Left kidney (tissue), 8 donors: Measurements from ENCODE around the gene NDUFA13. TPM values are rescaled to one million over a fixed set of nuclear protein-coding genes. Genes with fewer than 3 reads are reported as not detected.
A peak's percentile ranks its signal among the peaks of the same experiment; 100 is the strongest.
"Not testable (repeated sequence)": the region's sequence is repeated elsewhere in the genome, so short reads cannot be mapped to it uniquely, and the experiment has no call there.

Experiments used
- DNase-seq: peaks from one replicate; pipeline ENCODE4 v3.0.0-alpha.2; 2013
- long read RNA-seq, 8 donors: transcript quantifications; one replicate each; lab custom pipeline, GENCODE V29; 2026
- polyA plus RNA-seq: library from polyadenylated mRNA; unstranded; fragments of 120-200 nt; gene quantifications from one replicate; pipeline ENCODE4 v1.2.1, GENCODE V29; 2013; ENCODE audit not compliant: insufficient read length

NDUFA13 gene
- polyA plus RNA-seq: 225 TPM
- long read RNA-seq, donor 1, transcript NDUFA13-204 (5 exons, 991 nt): major isoform, 419 of 450 reads
- long read RNA-seq, donor 1, transcript NDUFA13-205 (3 exons, 593 nt): minor isoform, 5 of 450 reads
- long read RNA-seq, donor 1, partial matches to known transcripts: 19 of 450 reads
- long read RNA-seq, donor 1, other reads (novel, unspliced or antisense): 0 of 450 reads
- long read RNA-seq, donor 2, transcript NDUFA13-204 (5 exons, 991 nt): major isoform, 312 of 324 reads
- long read RNA-seq, donor 2, transcript NDUFA13-201 (4 exons, 576 nt): minor isoform, 5 of 324 reads
- long read RNA-seq, donor 2, partial matches to known transcripts: 0 of 324 reads
- long read RNA-seq, donor 2, other reads (novel, unspliced or antisense): 0 of 324 reads
- long read RNA-seq, donor 3, transcript NDUFA13-204 (5 exons, 991 nt): major isoform, 342 of 349 reads
- long read RNA-seq, donor 3, partial matches to known transcripts: 0 of 349 reads
- long read RNA-seq, donor 3, other reads (novel, unspliced or antisense): 0 of 349 reads
- long read RNA-seq, donor 4, transcript NDUFA13-204 (5 exons, 991 nt): major isoform, 88 of 88 reads
- long read RNA-seq, donor 4, partial matches to known transcripts: 0 of 88 reads
- long read RNA-seq, donor 4, other reads (novel, unspliced or antisense): 0 of 88 reads
- long read RNA-seq, donor 5, transcript NDUFA13-201 (4 exons, 576 nt): minor isoform, 5 of 901 reads
- long read RNA-seq, donor 5, transcript NDUFA13-205 (3 exons, 593 nt): minor isoform, 5 of 901 reads
- long read RNA-seq, donor 5, transcript NDUFA13-204 (5 exons, 991 nt): major isoform, 860 of 901 reads
- long read RNA-seq, donor 5, partial matches to known transcripts: 28 of 901 reads
- long read RNA-seq, donor 5, other reads (novel, unspliced or antisense): 0 of 901 reads
- long read RNA-seq, donor 6, transcript NDUFA13-204 (5 exons, 991 nt): major isoform, 439 of 482 reads
- long read RNA-seq, donor 6, transcript NDUFA13-201 (4 exons, 576 nt): minor isoform, 7 of 482 reads
- long read RNA-seq, donor 6, transcript NDUFA13-205 (3 exons, 593 nt): minor isoform, 5 of 482 reads
- long read RNA-seq, donor 6, partial matches to known transcripts: 29 of 482 reads
- long read RNA-seq, donor 6, other reads (novel, unspliced or antisense): 0 of 482 reads
- long read RNA-seq, donor 7, transcript NDUFA13-204 (5 exons, 991 nt): major isoform, 574 of 581 reads
- long read RNA-seq, donor 7, partial matches to known transcripts: 0 of 581 reads
- long read RNA-seq, donor 7, other reads (novel, unspliced or antisense): 0 of 581 reads
- long read RNA-seq, donor 8, transcript NDUFA13-204 (5 exons, 991 nt): major isoform, 130 of 134 reads
- long read RNA-seq, donor 8, partial matches to known transcripts: 0 of 134 reads
- long read RNA-seq, donor 8, other reads (novel, unspliced or antisense): 0 of 134 reads

DNA sequence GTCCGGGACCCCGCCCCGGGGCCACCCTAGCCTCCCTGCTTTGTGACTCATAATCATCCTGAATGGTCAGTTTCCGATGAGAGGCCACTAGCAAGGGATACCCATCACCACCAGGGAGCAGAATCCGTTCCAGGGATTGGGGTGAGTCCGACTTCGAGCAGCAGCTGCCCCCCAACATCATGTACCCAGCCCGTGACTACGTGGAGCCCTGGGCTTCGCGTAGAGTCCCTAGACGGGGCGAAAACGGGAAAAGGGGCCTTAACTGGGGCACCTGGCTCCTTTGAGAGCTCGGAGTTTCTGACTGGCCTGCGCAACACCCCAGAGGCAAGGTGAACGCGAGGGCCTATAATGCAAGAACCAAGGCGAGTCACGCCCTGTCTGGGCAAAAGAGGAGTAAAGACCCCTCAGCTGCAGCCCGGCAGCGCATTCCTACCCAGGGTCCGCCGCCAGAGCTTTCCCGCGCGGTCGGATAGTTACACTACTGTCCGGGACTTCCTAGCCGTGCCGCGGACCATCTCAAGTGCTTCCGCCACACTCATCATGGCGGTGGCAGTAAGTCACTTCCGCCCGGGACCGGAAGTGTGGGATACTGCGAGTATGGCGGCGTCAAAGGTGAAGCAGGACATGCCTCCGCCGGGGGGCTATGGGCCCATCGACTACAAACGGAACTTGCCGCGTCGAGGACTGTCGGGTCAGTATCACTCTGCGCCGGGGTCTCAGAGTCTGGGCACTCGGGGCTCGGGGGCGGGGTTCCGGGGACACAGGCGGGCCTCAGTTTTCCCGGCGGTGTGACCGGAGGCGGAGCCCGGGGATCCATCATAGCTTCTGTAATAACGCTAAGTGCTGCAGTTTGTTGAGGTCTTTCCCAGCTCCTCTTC is at the start of gene NDUFA13:
Gene NDUFA13 (plus strand): TSS at position 584 of the 878 bp plus-strand sequence. CDS start 14 bp downstream, at position 598.
- DNase-seq: peak; percentile 97

- DNase-seq: no peak
These were observed 47.5 kb upstream of the NDUFA13 start for GRCh38 chr19:19468424-19469050.

DNA sequence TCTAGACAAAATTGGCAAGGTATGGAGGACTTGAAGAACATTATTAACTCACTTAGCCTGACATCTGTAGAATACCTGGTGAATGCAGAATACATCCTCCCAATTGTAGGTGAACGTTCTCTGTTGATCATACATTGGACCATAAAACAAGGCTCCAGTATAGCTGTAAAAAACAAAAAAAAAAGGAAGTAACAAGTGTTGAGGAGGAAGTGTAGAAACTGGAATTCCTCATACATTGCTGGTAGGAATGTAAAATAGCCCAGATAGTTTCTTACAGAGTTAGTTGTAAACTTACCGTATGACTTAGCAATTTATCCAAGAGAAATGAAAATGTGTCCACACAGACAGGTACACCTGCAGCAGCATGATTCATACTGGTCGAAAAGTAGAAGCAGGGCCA is 45.4 kb upstream of the NDUFA13 start:
- no peak for DNase-seq

- DNase-seq: no peak
These were observed 44.3 kb upstream of the NDUFA13 start for GRCh38 chr19:19471682-19472081.

DNA sequence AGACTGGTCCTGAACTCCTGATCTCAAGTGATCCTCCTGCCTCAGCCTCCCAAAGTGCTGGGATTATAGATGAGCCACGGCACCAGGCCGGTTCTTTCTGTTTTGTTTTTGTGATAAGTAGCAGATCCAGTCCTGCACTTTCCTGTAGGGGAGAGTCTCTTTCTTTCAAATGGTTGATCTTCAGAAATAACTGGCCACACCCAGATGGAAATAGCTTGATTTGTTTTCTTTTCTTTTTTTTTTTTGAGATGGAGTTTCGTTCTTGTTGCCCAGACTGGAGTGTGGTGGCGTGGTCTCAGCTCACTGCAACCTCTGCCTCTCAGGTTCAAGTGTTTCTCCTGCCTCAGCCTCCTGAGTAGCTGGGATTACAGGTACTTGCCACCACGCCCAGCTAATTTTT is 43.9 kb upstream of the NDUFA13 start:
- not testable (repeated sequence) for DNase-seq

GRCh38 chr19:19475015-19475765 is 40.8 kb upstream of the NDUFA13 start:
- no peak for DNase-seq

- no peak for DNase-seq
These were observed 39.9 kb upstream of the NDUFA13 start for GRCh38 chr19:19475849-19476828.

GRCh38 chr19:19477705-19478383 is 38.2 kb upstream of the NDUFA13 start:
- DNase-seq: no peak

DNA sequence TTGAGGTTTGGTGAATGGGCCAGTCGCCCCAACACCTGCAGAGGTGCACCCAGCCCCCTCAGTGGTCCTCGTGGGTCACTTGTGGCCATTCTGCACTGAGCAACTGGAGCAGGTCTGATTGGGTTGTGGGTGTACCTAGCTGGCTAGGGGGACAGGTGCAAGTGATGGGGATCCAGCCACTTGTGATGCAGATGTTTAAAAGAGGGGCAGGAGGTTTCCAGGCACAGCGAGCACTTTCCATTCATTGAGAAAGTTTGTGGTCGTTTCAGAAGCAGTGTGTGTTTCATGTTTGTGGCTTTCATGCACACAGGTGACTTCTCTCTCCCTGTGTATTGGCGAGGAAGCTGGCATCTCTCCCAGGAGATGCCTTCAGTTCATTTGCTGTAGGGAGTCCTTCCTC is 35.3 kb upstream of the NDUFA13 start:
- DNase-seq: no peak

DNA sequence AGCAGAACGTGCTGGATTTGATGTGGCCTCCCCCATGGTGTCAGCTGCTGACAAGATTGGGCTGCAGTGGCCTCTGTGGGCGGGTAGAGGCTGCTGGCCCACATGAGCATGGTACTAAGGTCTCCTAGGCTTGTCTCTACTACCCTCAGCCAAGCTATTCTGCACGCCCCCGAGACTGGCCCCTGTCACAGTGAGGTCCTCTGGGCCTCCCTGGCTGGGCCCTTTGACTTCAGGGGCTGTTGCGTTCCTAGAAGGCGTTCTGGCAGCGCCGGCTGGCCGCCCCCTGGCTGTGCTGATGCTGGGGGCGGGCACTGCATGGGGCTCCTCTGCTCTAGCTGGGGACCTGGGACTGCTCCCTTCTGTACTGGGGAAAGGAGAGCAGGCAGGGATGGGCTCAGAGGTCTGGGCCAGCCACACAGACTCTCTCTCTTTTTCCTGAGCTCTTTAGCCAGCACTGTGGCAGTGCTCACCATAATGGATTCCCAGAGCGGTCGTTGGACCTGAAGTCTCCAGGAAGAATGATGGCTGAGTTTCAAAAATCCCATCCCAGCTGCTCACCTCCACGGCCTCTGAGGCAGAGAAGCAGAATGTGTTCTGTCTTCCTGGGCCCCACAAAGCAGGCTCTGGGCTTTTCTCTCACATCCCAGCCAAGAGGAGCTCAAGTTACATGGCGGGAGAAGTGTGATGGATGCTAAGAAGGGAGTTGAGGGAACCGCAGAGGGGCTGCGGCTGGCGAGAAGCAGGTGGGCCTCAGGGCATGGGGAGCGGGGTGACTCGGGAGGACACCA is 33.0 kb upstream of the NDUFA13 start:
- no peak for DNase-seq

DNA sequence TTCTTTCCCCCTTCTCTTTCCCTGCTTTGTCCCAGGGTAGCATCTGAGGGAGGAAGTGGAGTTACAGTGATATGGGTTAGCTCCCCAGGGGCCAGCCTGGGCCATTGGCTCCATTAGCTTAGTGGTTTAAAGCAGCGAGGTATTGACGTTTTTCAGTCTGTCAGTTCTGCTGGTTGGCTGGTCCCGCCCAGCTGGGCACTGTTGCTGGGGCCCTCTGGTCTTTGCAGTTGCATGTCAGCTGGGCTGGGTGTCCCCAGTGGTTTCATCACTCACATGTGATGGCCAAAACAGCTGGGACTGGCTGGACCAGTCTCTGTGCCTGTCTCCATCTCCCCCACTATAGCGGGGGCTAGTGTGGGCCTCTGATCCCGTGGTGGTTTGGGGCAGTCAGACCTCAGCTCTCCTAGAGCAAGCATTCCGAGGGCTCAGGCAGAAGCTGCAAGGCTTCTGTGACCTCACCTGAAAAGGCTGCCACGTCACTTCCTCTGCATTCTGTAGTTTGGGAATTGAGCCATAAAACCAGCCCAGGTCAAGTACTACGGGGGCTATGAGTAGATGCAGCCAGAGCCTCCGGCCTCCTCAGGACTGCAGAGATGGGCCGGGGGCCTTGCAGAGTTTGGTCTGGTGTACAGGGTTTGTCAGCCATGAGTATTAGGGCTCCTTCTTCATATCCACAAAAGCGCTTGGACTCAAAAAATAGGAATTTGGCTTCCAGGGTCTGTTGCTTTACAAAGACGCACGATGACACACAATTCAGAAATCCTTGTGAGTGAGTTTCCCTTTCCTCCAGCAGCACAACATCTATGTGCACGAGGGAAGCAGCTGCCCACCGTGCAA is 30.6 kb upstream of the NDUFA13 start:
- no peak for DNase-seq

DNA sequence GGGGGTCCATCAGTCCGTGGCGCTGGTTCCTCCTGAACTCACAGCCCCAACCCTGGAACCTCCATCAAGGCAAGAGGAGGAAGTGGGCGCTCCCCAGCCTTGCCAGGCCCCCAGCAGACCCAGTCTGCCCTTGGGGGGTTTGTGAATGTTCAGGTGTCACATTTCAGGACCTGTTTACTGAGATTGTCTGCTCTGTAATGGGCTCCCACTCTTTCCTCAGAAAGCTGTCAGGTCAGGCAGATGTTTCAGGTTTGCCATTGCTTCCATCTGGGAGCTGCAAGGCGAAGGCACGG is 30.1 kb upstream of the NDUFA13 start:
- no peak for DNase-seq

GRCh38 chr19:19486343-19487076 is 29.5 kb upstream of the NDUFA13 start:
- no peak for DNase-seq

DNA sequence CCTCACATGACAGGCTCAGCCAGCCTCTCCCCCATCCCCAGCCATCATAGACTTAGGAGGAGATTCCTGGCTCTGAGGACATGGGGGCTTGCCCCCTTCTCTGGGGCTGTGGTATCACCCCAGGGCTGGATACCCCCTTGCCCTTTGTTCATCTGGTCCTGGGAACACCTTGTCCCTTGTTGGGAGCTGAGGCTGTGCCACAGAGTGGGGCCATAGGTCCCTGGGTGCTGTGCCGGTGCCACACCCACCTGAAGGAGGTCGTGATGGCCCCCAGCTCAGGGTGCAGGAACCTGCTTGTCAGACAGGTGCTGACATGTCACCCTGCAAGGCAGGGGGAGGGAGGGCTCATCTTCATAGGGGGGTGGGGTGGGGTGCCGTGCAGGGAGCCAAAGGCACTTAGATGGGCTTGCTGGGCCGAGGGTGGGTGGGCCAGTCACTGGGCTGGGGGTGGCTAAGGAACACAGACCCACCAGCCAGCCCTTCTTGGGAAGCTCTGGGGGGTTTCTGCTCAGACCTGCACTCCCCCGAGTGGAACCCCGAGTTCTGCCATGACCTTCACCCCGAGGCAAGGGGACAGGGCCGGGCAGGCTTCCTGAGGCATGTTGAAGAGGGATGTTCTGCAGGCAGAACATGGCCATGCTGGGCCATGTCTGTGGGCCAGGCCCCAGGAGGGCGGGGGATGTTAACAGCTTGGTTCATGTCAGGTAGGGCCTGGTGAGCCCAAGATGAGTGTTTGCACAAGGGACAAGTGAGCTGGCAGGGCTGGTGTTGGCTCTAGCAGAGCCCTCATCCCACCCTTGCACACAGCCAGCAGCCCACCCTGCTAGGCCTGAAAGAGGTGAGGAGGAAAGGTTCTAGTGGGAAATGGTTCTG is 28.7 kb upstream of the NDUFA13 start:
- DNase-seq: no peak
